ENCODE measurements around the gene CERT1. TPM values are rescaled to one million over a fixed set of nuclear protein-coding genes. Genes with fewer than 3 reads are reported as not detected.

CERT1 gene
- total RNA-seq, 2 donors from 2014 or later, result 30.6 to 39.5 TPM

GRCh38 chr5:75362474-75362975, 148.9 kb downstream of the CERT1 start:
- H3K9me3 Mint-ChIP-seq, result no peaks in the 10 kb centered on the region
- ATAC-seq, result no peak
- H3K27ac Mint-ChIP-seq, result no peak overlapping the region
- no peak overlapping the region for H3K4me3 Mint-ChIP-seq
- peaks cover 14% of the 10 kb centered on the region for H3K36me3 Mint-ChIP-seq
- DNase-seq (ENCODE audit: low spot score), result no peak
- H3K27me3 Mint-ChIP-seq, result no peaks in the 10 kb centered on the region
- H3K4me1 Mint-ChIP-seq (ENCODE audit: low read depth in 2 of 2), result peaks cover 1 to 6% of the 10 kb centered on the region in 2 donors

DNA sequence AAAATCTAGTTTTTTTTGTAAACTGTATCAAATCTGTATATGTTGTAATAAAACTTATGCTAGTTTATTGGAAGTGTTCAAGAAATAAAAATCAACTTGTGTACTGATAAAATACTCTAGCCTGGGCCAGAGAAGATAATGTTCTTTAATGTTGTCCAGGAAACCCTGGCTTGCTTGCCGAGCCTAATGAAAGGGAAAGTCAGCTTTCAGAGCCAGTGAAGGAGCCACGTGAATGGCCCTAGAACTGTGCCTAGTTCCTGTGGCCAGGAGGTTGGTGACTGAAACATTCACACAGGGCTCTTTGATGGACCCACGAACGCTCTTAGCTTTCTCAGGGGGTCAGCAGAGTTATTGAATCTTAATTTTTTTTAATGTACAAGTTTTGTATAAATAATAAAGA, 150.1 kb downstream of the CERT1 start:
- Mint-ChIP-seq H3K36me3 (peaks cover 24% of the 10 kb centered on the region), H3K4me3 (no peak overlapping the region), H3K27me3 (no peaks in the 10 kb centered on the region), H3K27ac (no peak overlapping the region), H3K4me1 (ENCODE audit: low read depth in 2 of 2) (peaks cover 0 to 4% of the 10 kb centered on the region in 2 donors), H3K9me3 (no peaks in the 10 kb centered on the region)
- DNase-seq (ENCODE audit: low spot score) (no peak), ATAC-seq (no peak)

DNA sequence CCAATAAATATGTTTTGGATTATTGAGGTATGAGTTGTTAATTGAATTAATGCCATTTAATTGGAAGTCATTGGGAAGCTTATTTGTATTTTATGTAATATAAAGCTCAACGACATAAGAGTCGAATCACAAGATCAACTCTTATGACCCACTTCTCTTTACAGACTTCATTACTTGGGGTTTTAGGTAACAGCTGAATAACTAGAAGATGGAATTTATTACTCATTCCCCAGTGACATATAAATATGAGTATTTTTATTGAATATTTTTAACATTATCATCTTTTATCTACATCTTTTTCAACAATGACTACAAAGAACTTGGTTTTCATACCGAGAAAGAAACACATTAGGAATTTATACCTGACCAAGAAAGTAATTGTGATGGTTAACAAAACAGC, 153.3 kb downstream of the CERT1 start:
- Mint-ChIP-seq H3K4me3 (no peak overlapping the region), H3K36me3 (peaks cover 32% of the 10 kb centered on the region), H3K27me3 (no peaks in the 10 kb centered on the region)

DNA sequence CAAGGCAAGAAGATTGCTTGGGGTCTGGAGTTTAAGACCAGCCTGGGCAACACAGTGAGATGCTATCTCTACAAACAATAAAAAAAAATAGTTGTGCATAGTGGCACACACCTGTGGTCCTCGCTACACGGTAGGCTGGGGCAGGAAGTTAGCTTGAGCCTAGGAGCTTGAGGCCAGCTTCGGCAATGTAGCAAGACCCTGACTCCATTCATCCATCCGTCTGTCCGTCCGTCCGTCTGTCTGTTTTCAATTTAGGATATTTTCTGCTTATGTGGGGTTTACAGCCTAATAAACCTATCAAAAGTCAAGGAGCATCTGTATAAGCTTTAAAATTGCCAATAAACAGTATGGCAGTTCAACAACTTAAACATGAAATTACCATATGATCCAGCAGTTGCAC, 154.7 kb downstream of the CERT1 start:
- no peak for ATAC-seq
- H3K27ac Mint-ChIP-seq, result no peak overlapping the region
- H3K9me3 Mint-ChIP-seq, result no peaks in the 10 kb centered on the region

More for the DNA sequence above, 153.3 kb downstream of the CERT1 start:
- H3K9me3 Mint-ChIP-seq, result no peaks in the 10 kb centered on the region
- H3K4me1 Mint-ChIP-seq (ENCODE audit: low read depth in 2 of 2), result peaks cover 0 to 4% of the 10 kb centered on the region in 2 donors
- no peak overlapping the region for H3K27ac Mint-ChIP-seq
- no peak for ATAC-seq
- DNase-seq (ENCODE audit: low spot score), result no peak

DNA sequence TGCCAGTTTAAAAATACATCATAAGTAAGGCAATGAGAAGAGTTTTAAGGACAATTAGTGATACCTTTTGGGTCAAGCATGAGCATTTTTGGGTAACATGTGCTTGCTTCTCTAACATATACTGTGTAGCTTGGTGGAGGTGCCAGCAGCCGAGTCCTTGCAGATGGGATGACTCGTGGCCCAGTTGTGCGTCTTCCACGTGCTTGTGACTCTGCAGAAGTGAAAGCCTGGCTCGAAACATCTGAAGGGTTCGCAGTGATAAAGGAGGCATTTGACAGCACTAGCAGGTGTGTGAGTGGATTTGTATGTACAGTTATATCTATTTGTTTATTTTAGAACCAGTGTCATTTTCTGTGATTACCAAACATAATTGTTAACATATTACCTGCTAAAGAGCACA, 156.2 kb downstream of the CERT1 start:
- Mint-ChIP-seq H3K36me3 (peaks cover 48% of the 10 kb centered on the region), H3K9me3 (no peaks in the 10 kb centered on the region), H3K27ac (no peak overlapping the region), H3K27me3 (no peaks in the 10 kb centered on the region), H3K4me1 (ENCODE audit: low read depth in 2 of 2) (peaks cover 0 to 8% of the 10 kb centered on the region in 2 donors), H3K4me3 (no peak overlapping the region)
- ATAC-seq (no peak), DNase-seq (ENCODE audit: low spot score) (no peak)

More for the DNA sequence above, 154.7 kb downstream of the CERT1 start:
- Mint-ChIP-seq H3K4me3 (no peak overlapping the region), H3K36me3 (peaks cover 39% of the 10 kb centered on the region), H3K27me3 (no peaks in the 10 kb centered on the region), H3K4me1 (ENCODE audit: low read depth in 2 of 2) (peaks cover 0 to 4% of the 10 kb centered on the region in 2 donors)
- no peak for DNase-seq (ENCODE audit: low spot score)

DNA sequence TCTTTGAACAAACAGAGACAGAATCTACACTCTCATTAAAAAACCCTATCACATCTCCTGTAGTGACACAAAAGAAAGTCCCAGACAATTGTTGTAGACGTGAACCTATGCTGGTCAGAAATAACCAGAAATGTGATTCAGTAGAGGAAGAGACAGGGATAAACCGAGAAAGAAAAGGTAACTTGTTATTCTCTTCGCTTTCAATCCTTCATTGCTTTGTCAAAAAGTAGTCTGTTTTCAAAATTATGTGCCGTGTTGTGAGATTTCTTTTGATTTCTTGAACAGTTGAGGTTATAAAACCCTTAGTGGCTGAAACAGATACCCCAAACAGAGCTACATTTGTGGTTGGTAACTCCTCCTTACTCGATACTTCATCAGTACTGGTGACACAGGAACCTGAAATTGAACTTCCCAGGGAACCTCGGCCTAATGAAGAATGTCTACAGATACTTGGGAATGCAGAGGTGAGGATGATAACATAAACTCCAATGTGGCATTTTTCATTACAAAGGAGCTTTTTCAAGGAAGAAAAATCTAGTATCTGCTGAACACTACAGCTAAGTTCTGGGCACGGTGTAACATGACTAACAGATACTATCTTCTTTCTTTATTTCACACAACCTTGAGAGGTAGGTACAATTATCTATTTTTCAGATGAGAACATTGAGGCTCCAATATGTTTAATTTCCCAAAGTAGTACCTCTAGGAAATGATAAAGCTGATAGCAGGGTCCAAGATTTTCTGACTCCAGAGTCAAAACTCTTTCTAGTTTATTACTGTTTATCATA, 160.1 kb downstream of the CERT1 start:
- Mint-ChIP-seq H3K27ac (peak overlapping the region in 1 of 2 donors; percentile 70), H3K36me3 (peaks cover 48% of the 10 kb centered on the region), H3K27me3 (no peaks in the 10 kb centered on the region), H3K4me1 (ENCODE audit: low read depth in 2 of 2) (peaks cover 6 to 9% of the 10 kb centered on the region in 2 donors), H3K4me3 (no peak overlapping the region), H3K9me3 (no peaks in the 10 kb centered on the region)
- ATAC-seq (no peak), DNase-seq (ENCODE audit: low spot score) (no peak)

DNA sequence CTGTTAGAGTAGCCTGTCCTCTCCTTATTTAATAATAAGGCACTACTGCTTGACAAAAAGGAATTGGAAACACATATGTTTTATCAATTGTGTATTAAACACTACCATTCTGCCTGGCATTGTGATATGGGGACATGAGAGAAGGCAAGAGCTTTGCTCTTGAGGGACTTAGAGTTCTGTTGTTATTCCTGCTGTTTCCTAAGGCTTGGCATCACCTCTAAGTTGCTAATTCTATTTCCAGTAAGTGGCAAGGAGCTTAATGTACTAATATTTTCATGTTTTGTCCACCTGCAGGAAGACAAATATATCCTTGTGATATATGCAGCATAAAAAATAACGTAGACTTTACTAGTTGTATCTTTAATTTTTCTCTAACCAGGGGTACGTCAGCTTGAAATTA, 161.8 kb downstream of the CERT1 start:
- DNase-seq (ENCODE audit: low spot score) (no peak), ATAC-seq (no peak)
- no peaks in the 10 kb centered on the region for H3K9me3 Mint-ChIP-seq
- H3K4me3 Mint-ChIP-seq, result no peak overlapping the region
- H3K4me1 Mint-ChIP-seq (ENCODE audit: low read depth in 2 of 2), result peaks cover 6 to 9% of the 10 kb centered on the region in 2 donors
- no peaks in the 10 kb centered on the region for H3K27me3 Mint-ChIP-seq
- H3K27ac Mint-ChIP-seq, result no peak overlapping the region
- H3K36me3 Mint-ChIP-seq, result peaks cover 45% of the 10 kb centered on the region

GRCh38 chr5:75348241-75348640, 163.2 kb downstream of the CERT1 start:
- DNase-seq (ENCODE audit: low spot score) (no peak), ATAC-seq (no peak)
- H3K27ac Mint-ChIP-seq, result peak overlapping the region in 1 of 2 donors; percentile 23
- H3K4me1 Mint-ChIP-seq (ENCODE audit: low read depth in 2 of 2), result peaks cover 6 to 9% of the 10 kb centered on the region in 2 donors
- H3K9me3 Mint-ChIP-seq, result no peaks in the 10 kb centered on the region
- H3K36me3 Mint-ChIP-seq, result peaks cover 45% of the 10 kb centered on the region
- H3K4me3 Mint-ChIP-seq, result no peak overlapping the region
- H3K27me3 Mint-ChIP-seq, result no peaks in the 10 kb centered on the region

DNA sequence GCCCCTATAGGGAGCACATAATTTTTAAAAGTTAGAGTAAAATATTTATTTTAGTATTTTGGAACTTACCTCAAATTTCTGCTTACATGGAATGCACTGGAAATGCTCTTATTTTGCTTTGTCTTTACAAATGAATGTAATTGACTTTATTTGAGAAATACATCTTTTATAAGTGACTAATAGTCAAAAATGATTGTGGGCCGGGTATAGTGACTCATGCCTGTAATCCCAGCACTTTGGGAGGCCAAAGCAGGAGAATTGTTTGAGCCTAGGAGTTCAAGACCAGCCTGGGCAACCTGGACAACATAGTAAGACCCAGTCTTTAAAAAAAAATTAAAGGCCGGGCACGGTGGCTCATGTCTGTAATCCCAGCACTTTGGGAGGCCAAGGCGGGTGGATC, 168.6 kb downstream of the CERT1 start:
- ATAC-seq, result no peak

GRCh38 chr5:75341934-75342333, 169.5 kb downstream of the CERT1 start:
- Mint-ChIP-seq H3K36me3 (peaks cover 5% of the 10 kb centered on the region), H3K27ac (no peak overlapping the region), H3K27me3 (no peaks in the 10 kb centered on the region), H3K9me3 (no peaks in the 10 kb centered on the region), H3K4me1 (ENCODE audit: low read depth in 2 of 2) (peaks cover 18 to 26% of the 10 kb centered on the region in 2 donors), H3K4me3 (no peak overlapping the region)
- ATAC-seq (no peak), DNase-seq (ENCODE audit: low spot score) (no peak)

More for the DNA sequence above, 168.6 kb downstream of the CERT1 start:
- Mint-ChIP-seq H3K36me3 (peaks cover 11% of the 10 kb centered on the region), H3K4me1 (ENCODE audit: low read depth in 2 of 2) (peaks cover 18 to 24% of the 10 kb centered on the region in 2 donors), H3K27ac (no peak overlapping the region), H3K9me3 (no peaks in the 10 kb centered on the region), H3K4me3 (no peak overlapping the region), H3K27me3 (no peaks in the 10 kb centered on the region)
- DNase-seq (ENCODE audit: low spot score), result no peak

DNA sequence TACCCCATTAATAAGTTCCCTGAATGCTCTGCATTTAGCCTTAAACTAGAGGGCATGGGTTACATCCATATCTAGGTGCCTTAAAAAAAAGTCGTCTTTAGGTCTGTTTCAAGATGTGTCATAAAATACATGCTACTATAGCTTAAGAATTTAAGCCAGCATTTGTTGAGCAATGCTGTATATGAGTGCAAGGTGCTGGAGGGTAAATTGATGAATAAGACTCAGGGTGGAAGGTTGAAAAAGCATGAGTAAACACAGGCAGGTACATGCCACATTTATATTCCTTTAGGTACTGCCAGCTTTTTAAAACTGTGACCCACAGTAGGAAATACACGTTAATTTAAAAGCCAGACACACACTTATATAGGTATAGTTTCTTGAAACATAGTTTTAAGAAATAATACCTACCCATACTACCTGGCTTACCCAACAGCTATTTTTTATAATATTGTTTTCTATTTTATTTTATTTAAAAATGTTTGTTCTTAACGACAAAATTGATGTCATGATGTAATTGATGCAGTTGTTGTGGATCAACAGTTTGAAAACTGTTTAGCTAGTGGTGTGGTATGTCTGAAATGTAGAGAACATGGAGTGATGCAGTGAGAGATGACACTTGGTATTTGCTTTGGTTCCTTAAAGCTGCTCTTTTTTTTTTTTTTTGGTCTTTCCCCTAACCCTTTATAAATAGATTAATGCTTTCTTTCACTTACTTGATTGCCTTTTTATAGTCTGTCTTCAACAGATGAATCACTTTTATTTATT, 170.5 kb downstream of the CERT1 start:
- ATAC-seq (no peak), DNase-seq (ENCODE audit: low spot score) (no peak)
- Mint-ChIP-seq H3K4me1 (ENCODE audit: low read depth in 2 of 2) (peaks cover 18 to 26% of the 10 kb centered on the region in 2 donors), H3K27me3 (no peaks in the 10 kb centered on the region), H3K9me3 (no peaks in the 10 kb centered on the region), H3K4me3 (no peak overlapping the region), H3K27ac (no peak overlapping the region), H3K36me3 (peaks cover 5% of the 10 kb centered on the region)

- ATAC-seq (no peak), DNase-seq (ENCODE audit: low spot score) (no peak)
- peaks cover 18 to 26% of the 10 kb centered on the region in 2 donors for H3K4me1 Mint-ChIP-seq (ENCODE audit: low read depth in 2 of 2)
- no peak overlapping the region for H3K27ac Mint-ChIP-seq
- no peaks in the 10 kb centered on the region for H3K9me3 Mint-ChIP-seq
- no peaks in the 10 kb centered on the region for H3K36me3 Mint-ChIP-seq
- H3K4me3 Mint-ChIP-seq, result no peak overlapping the region
- H3K27me3 Mint-ChIP-seq, result no peaks in the 10 kb centered on the region
These were observed 173.0 kb downstream of the CERT1 start for GRCh38 chr5:75338408-75338807.

- Mint-ChIP-seq H3K36me3 (no peaks in the 10 kb centered on the region), H3K4me1 (ENCODE audit: low read depth in 2 of 2) (peaks cover 18 to 26% of the 10 kb centered on the region in 2 donors), H3K27me3 (no peaks in the 10 kb centered on the region), H3K9me3 (no peaks in the 10 kb centered on the region), H3K27ac (no peak overlapping the region), H3K4me3 (no peak overlapping the region)
- DNase-seq (ENCODE audit: low spot score) (peak; percentile 64), ATAC-seq (peak; percentile 1 to 10)
These were observed 173.9 kb downstream of the CERT1 start for GRCh38 chr5:75337366-75338021.
